T-cell (primary cell): Measurements from ENCODE around the gene SHMT1. TPM values are rescaled to one million over a fixed set of nuclear protein-coding genes. Genes with fewer than 3 reads are reported as not detected.
"Not testable (repeated sequence)": the region's sequence is repeated elsewhere in the genome, so short reads cannot be mapped to it uniquely, and the experiment has no call there.

Source experiments
- ATAC-seq, 4 experiments: fragments of 200-7000 bp in 3 of 4; fragments of 150-1000 bp in 1 of 4; cut with Tn5 transposase; replicated peaks in 1 of 4; 1 replicate in 3 of 4; 2 replicates in 1 of 4; pipeline ENCODE4 v1.10.0; 2021; ENCODE audit warnings: moderate library complexity in 3 of 4, mild to moderate bottlenecking in 2 of 4, moderate number of reproducible peaks in 1 of 4
- CTCF ChIA-PET, 2 donors: fragments of 300-600 bp; sonication (Branson Sonifier 250); formaldehyde crosslinking; loops; one replicate each; lab custom pipeline; 2022; ENCODE audit warnings: antibody characterized with exemption in 2 of 2; lab: Charles Lee
- POLR2A ChIA-PET, 2 donors: fragments of 300-600 bp; sonication (Branson Sonifier 250); formaldehyde crosslinking; loops; one replicate each; lab custom pipeline; 2022; ENCODE audit warnings: antibody characterized with exemption in 2 of 2; lab: Charles Lee
- DNase-seq, 35 experiments: peaks; one replicate each; pipeline versions ENCODE4 v3.0.0 to v3.0.0-alpha.2; 2013 to 2023
- H3K27ac ChIP-seq: one replicate; pipeline ENCODE4 v1.5.1; 2013; ENCODE audit warnings: low read length
- H3K27me3 ChIP-seq, 2 experiments: replicated peaks in 1 of 2; 1 replicate in 1 of 2; 2 replicates in 1 of 2; pipeline versions ENCODE4 v1.6.1 to v1.7.0; 2013; ENCODE audit warnings: low read length in 1 of 2, mixed read lengths in 1 of 2; ENCODE audit not compliant: control insufficient read depth in 2 of 2, insufficient read depth in 2 of 2; ENCODE audit errors: extremely low read depth in 1 of 2
- H3K36me3 ChIP-seq, 2 donors: 1 replicate in 1 of 2; 2 replicates in 1 of 2; pipeline versions ENCODE4 v1.6.1 to v1.7.0; 2013; ENCODE audit warnings: low read length in 1 of 2; ENCODE audit not compliant: control insufficient read depth in 2 of 2, insufficient read depth in 1 of 2; ENCODE audit errors: extremely low read depth in 1 of 2
- H3K4me1 ChIP-seq, 2 experiments: 1 replicate in 1 of 2; 2 replicates in 1 of 2; pipeline versions ENCODE4 v1.6.1 to v1.7.0; 2013; ENCODE audit warnings: low read length in 2 of 2, mixed read lengths in 1 of 2; ENCODE audit not compliant: insufficient read depth in 2 of 2, control insufficient read depth in 1 of 2; ENCODE audit errors: extremely low read depth in 1 of 2
- H3K4me3 ChIP-seq, 2 donors: 1 replicate in 1 of 2; 2 replicates in 1 of 2; pipeline versions ENCODE4 v1.5.1 to v1.7.0; 2013; ENCODE audit warnings: mild to moderate bottlenecking in 2 of 2, low read length in 1 of 2, moderate library complexity in 1 of 2; ENCODE audit not compliant: control insufficient read depth in 1 of 2; ENCODE audit errors: extremely low read depth in 1 of 2
- H3K9me3 ChIP-seq: 2 replicates; pipeline ENCODE4 v1.7.0; 2013
- H3K27ac Mint-ChIP-seq, 2 donors: one replicate each; pipeline ENCODE4 v1.8.0; 2020 to 2021; ENCODE audit warnings: mild to moderate bottlenecking in 2 of 2, mixed read lengths in 2 of 2
- H3K27me3 Mint-ChIP-seq, 2 donors: one replicate each; pipeline ENCODE4 v1.8.0; 2021 to 2022; ENCODE audit warnings: mixed read lengths in 2 of 2
- H3K36me3 Mint-ChIP-seq: one replicate; pipeline ENCODE4 v1.8.0; 2021; ENCODE audit warnings: mixed read lengths
- H3K4me1 Mint-ChIP-seq, 3 donors: one replicate each; pipeline ENCODE4 v1.8.0; 2020 to 2022; ENCODE audit warnings: mixed read lengths in 3 of 3, mild to moderate bottlenecking in 1 of 3
- H3K4me3 Mint-ChIP-seq, 3 donors: one replicate each; pipeline ENCODE4 v1.8.0; 2020 to 2022; ENCODE audit warnings: mild to moderate bottlenecking in 3 of 3, mixed read lengths in 3 of 3, moderate library complexity in 3 of 3
- H3K9me3 Mint-ChIP-seq, 3 donors: one replicate each; pipeline ENCODE4 v1.8.0; 2020 to 2022; ENCODE audit warnings: mixed read lengths in 3 of 3
- WGBS: methylation state at CpG from one replicate; pipeline ENCODE4 v1.1.5; 2013; ENCODE audit warnings: missing lambda C conversion rate; ENCODE audit not compliant: insufficient coverage; 5-methylcytosine and 5-hydroxymethylcytosine counted together
- total RNA-seq, 35 experiments: library from RNA in 6 of 35; stranded (reverse) in 6 of 35; fragments of 120-200 nt in 1 of 35; gene quantifications; one replicate each; pipeline versions ENCODE4 v1.2.1 to v1.2.4 and lab custom pipeline; 2013 to 2026

The SHMT1 gene
- total RNA-seq, 5 donors from 2014 or later (not counting 1 experiment from before 2014, with no cell fraction given) = 8.3 to 14.7 (median 13.1) TPM

DNA sequence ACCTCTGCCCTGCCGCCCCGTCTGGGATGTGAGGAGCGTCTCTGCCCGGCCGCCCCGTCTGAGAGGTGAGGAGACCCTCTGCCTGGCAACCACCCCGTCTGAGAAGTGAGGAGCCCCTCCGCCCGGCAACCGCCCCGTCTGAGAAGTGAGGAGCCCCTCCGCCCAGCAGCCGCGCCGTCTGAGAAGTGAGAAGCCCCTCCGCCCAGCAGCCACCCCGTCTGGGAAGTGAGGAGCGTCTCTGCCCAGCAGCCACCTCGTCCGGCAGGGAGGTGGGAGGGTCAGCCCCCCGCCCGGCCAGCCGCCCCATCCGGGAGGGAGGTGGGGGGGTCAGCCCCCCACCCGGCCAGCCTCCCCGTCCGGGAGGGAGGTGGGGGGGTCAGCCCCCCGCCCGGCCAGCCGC lies 65.3 kb downstream of the SHMT1 start:
- CTCF ChIA-PET, POLR2A ChIA-PET, H3K4me1 Mint-ChIP-seq, ATAC-seq, H3K4me3 ChIP-seq, H3K9me3 Mint-ChIP-seq, H3K27me3 Mint-ChIP-seq, H3K4me3 Mint-ChIP-seq, H3K27ac ChIP-seq, H3K27me3 ChIP-seq, H3K27ac Mint-ChIP-seq, H3K4me1 ChIP-seq, H3K9me3 ChIP-seq, DNase-seq: not testable (repeated sequence)
- H3K36me3 ChIP-seq = peaks cover 20 to 49% of the 10 kb centered on the region in 2 donors
- no CpG with 5 or more reads among the region's 30 CpGs for WGBS
- H3K36me3 Mint-ChIP-seq = peaks cover 37% of the 10 kb centered on the region

DNA sequence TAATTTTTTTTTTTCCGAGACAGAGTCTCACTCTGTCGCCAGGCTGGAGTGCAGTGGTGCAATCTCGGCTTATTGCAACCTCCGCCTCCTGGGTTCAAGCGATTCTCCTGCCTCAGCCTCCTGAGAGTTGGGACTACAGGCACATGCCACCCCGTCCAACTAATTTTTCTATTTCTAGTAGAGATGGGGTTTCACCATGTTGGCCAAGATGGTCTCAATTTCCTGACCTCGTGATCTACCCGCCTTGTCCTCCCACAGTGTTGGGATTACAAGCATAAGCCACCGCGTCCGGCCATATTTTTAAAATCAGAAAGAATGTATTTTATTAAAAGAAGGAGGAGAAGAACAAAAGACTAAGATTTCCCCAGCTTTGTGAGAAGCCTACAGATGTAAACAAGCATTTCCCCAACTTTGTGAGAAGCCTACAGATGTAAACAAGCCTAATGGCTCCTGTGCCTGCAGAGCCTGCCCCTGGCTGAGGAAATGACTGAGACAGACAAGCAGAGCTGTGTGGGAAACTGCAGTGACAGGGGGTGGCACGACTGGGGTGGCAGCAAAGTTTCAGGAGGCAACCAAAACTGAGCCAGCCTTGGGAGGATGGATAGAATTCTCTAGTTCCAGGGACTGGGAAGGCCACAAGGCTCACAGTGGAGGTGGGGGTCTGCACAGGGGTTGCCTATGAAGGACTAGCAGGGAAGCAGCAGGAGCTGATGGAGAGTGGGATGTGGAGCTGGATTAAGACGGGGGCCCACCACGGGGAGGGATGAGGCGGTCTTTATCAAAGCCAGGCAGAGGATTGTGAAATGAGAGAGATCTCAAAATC lies 71.4 kb downstream of the SHMT1 start:
- no peak overlapping the region for H3K4me3 Mint-ChIP-seq
- Histone ChIP-seq H3K27ac (no peak overlapping the region), H3K36me3 (peaks cover 20 to 47% of the 10 kb centered on the region in 2 donors), H3K27me3 (no peaks in the 10 kb centered on the region), H3K4me3 (no peak overlapping the region), H3K9me3 (no peaks in the 10 kb centered on the region), H3K4me1 (no peaks in the 10 kb centered on the region)
- H3K36me3 Mint-ChIP-seq = peaks cover 32% of the 10 kb centered on the region
- WGBS = 90% methylated on average over 2 of the region's 15 CpGs
- no peaks in the 10 kb centered on the region for H3K4me1 Mint-ChIP-seq
- ATAC-seq (no peak), DNase-seq (no peak)
- no peaks in the 10 kb centered on the region for H3K9me3 Mint-ChIP-seq
- no peaks in the 10 kb centered on the region for H3K27me3 Mint-ChIP-seq
- CTCF ChIA-PET = no interaction called here
- POLR2A ChIA-PET = no interaction called here
- no peak overlapping the region for H3K27ac Mint-ChIP-seq

DNA sequence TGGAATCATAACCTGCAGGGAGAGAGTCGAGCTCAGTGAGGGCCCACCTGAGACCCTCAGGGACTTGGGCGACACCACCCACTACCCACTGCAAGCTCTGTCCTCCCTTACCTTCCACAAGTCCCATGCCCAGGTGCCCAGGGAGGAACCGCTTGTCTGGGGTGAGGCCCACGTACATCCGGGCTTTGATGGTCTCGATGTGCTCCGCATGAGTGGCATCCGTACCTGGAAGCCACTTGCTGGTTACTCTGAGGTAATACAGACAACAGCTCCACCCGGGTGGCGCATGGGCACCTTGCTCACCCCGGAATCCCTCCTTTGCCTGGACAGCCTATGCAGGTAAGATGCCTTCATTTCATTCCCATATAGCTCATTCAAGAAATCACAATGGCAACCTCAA lies 78.1 kb downstream of the SHMT1 start:
- Histone ChIP-seq H3K36me3 (peaks cover 15 to 65% of the 10 kb centered on the region in 2 donors), H3K4me1 (no peaks in the 10 kb centered on the region), H3K27ac (no peak overlapping the region), H3K27me3 (no peaks in the 10 kb centered on the region), H3K9me3 (no peaks in the 10 kb centered on the region), H3K4me3 (no peak overlapping the region)
- ChIA-PET POLR2A (interaction anchor here in 1 of 2 donors (0.6 kb wide), 1 partner anchor 445 kb away, joined by 7 read pairs; no protein-coding TSS in a partner anchor), CTCF (no interaction called here)
- Mint-ChIP-seq H3K9me3 (no peaks in the 10 kb centered on the region), H3K4me1 (no peaks in the 10 kb centered on the region), H3K27me3 (no peaks in the 10 kb centered on the region), H3K36me3 (peaks cover 47% of the 10 kb centered on the region), H3K27ac (no peak overlapping the region), H3K4me3 (no peak overlapping the region)
- DNase-seq = no peak
- 97% methylated on average over 9 of the region's 11 CpGs for WGBS
- no peak for ATAC-seq

DNA sequence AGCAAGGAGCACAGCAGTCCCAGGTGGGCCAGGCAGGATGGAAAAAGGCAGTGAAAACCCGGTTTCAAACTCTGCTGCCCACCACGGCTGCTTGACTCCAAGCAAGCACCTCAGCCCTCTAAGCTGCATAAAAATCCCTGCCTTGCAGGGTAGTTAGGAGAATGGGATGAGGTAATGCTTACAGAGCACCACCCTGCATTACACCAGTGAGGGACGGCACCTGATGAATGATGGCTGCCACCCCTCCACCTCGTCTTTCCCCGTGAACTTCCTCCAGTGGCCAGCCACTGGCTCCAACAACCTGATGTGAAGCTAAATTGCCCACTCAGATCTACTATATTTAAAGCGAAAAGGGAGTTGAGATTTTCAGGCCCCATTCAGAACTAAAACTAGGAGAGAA lies 81.6 kb downstream of the SHMT1 start:
- DNase-seq = no peak
- 90% methylated on average over 2 of the region's 6 CpGs for WGBS
- H3K27ac Mint-ChIP-seq = no peak overlapping the region

DNA sequence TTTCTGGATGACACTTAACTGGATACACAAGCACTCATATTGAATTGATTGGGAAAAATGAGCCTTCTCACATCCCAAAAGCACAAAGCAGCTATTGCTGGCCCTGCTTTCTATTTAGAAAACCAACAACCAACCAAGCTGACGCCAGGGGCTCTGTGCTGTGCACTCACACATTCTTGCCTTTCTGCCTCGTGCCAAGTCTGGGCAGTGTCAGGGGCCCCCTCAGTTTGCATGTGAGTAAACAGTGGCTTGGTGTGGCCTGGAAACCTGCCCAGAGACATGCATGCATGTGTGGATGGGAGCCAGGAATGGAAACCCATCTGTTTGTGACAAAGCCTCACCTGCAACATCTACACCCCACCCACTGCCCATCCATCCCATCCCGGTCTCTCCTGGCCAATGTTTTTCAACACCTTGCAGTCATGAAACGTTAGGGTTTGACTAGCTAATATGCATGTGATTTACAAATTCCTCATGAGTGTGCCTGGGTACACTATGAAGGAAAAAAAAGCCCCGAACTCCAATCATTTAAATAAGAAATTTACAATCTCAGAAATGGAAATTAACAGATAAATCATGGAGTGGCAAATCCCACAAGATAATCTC lies 82.5 kb downstream of the SHMT1 start:
- CTCF ChIA-PET = no interaction called here
- no CpG with 5 or more reads among the region's 5 CpGs for WGBS

More for the DNA sequence above, 81.6 kb downstream of the SHMT1 start:
- no peak for ATAC-seq
- H3K4me3 ChIP-seq = no peak overlapping the region
- Mint-ChIP-seq H3K9me3 (no peaks in the 10 kb centered on the region), H3K27me3 (no peaks in the 10 kb centered on the region), H3K4me1 (no peaks in the 10 kb centered on the region), H3K36me3 (peaks cover 41% of the 10 kb centered on the region), H3K4me3 (no peak overlapping the region)
- H3K9me3 ChIP-seq = no peaks in the 10 kb centered on the region
- no peaks in the 10 kb centered on the region for H3K27me3 ChIP-seq
- no peak overlapping the region for H3K27ac ChIP-seq
- ChIA-PET POLR2A (no interaction called here), CTCF (no interaction called here)
- no peaks in the 10 kb centered on the region for H3K4me1 ChIP-seq
- H3K36me3 ChIP-seq = peaks cover 9 to 69% of the 10 kb centered on the region in 2 donors

DNA sequence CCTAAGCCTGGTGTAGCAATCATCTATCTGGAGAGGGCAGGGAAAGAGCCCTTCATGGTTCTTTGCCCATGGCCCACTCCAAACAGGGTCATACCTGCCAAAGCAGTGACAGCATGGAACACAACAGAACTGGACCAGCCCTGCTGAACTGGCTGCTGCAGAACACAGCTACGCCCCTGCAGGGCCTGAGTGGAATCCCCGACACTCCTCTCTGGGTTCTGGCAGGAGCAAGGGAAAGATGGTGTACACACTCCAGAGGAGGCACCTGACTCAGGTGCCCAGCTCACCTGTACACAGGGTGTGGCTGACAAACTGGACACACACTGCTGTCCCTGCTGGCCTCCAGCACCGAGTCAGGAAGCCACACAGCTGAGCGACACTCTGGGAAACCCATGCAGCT lies 83.1 kb downstream of the SHMT1 start:
- Histone ChIP-seq H3K27me3 (no peaks in the 10 kb centered on the region), H3K4me3 (no peak overlapping the region), H3K9me3 (no peaks in the 10 kb centered on the region), H3K36me3 (peaks cover 12 to 68% of the 10 kb centered on the region in 2 donors), H3K4me1 (no peaks in the 10 kb centered on the region), H3K27ac (no peak overlapping the region)
- no peak for DNase-seq
- H3K36me3 Mint-ChIP-seq = peaks cover 31% of the 10 kb centered on the region
- no peak overlapping the region for H3K4me3 Mint-ChIP-seq
- H3K9me3 Mint-ChIP-seq = no peaks in the 10 kb centered on the region
- H3K27ac Mint-ChIP-seq = no peak overlapping the region
- ChIA-PET POLR2A (no interaction called here), CTCF (no interaction called here)
- no peaks in the 10 kb centered on the region for H3K27me3 Mint-ChIP-seq
- ATAC-seq = no peak
- no peaks in the 10 kb centered on the region for H3K4me1 Mint-ChIP-seq
- 100% methylated on average over 4 of the region's 4 CpGs for WGBS

More for the DNA sequence above, 82.5 kb downstream of the SHMT1 start:
- H3K27ac ChIP-seq = no peak overlapping the region
- no peaks in the 10 kb centered on the region for H3K4me1 ChIP-seq
- no peaks in the 10 kb centered on the region for H3K27me3 Mint-ChIP-seq
- no peak overlapping the region for H3K27ac Mint-ChIP-seq
- H3K4me3 Mint-ChIP-seq = no peak overlapping the region
- H3K9me3 Mint-ChIP-seq = no peaks in the 10 kb centered on the region
- no peak overlapping the region for H3K4me3 ChIP-seq
- POLR2A ChIA-PET = no interaction called here
- ATAC-seq (no peak), DNase-seq (no peak)
- H3K36me3 ChIP-seq = peaks cover 11 to 72% of the 10 kb centered on the region in 2 donors
- H3K4me1 Mint-ChIP-seq = no peaks in the 10 kb centered on the region
- H3K9me3 ChIP-seq = no peaks in the 10 kb centered on the region
- peaks cover 37% of the 10 kb centered on the region for H3K36me3 Mint-ChIP-seq
- H3K27me3 ChIP-seq = no peaks in the 10 kb centered on the region
